Measurements from ENCODE around the gene SUSD5.

The SUSD5 gene

DNA sequence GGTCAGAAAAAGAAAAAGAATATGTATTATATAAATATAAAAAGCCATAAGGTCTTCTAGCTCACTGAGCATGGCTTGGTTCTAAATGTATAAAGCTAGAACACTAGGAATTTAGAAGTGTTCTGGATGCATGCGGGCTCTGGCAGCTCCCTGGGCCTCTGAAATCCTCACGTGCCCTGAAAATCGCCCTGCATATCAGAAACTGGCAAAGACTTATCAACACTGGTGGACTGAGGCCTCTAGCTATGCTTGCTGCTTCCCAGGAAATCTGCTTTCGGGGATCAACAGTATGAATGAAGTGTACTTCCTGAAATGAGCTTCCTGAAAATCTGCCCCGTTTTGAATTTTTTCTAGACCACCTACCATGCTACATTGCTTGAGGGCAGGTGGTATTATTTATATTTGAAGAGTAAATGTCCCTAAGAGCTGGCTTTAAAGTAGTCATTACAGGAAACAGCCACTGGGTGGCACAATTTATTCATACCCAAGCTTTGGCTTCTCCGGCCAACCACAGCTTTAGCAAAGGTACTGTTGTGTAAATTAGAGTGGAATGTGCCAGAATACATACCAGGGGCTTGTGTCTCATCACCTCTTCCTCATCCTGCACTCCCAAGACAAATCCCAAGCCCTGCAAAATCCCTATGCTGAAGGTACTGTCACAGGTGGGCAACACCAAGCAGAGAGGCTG lies 87.1 kb downstream of the SUSD5 start:
- H3F3A ChIP-seq (ENCODE audit: insufficient read depth, low read length), result no peaks in the 10 kb centered on the region
- no peaks in the 10 kb centered on the region for H3K27me3 ChIP-seq (ENCODE audit: insufficient read depth, low read length)
- H3K9me2 ChIP-seq (ENCODE audit: low read depth, low read length), result no peaks in the 10 kb centered on the region
- TF ChIP-seq CTCF (IDR thresholded peaks at IDR 0.05; ENCODE audit: low read length), result peak; percentile 85
- no peak for TF ChIP-seq EZH2 (IDR thresholded peaks at IDR 0.05; ENCODE audit: borderline replicate concordance, low read length)
- no peaks in the 10 kb centered on the region for H4K20me1 ChIP-seq (ENCODE audit: insufficient read depth, low read length)
- no peaks in the 10 kb centered on the region for H3K79me2 ChIP-seq (ENCODE audit: insufficient read depth, low read length)
- H3K9me3 ChIP-seq (ENCODE audit: low read length), result no peaks in the 10 kb centered on the region
- H3K4me1 ChIP-seq (ENCODE audit: insufficient read depth, low read length, severe bottlenecking), result no peaks in the 10 kb centered on the region
- no peak overlapping the region for H3K4me2 ChIP-seq (ENCODE audit: low read length)
- no peak overlapping the region for H3K9ac ChIP-seq (ENCODE audit: low read length)
- H2AFZ ChIP-seq (ENCODE audit: low read length), result no peak overlapping the region
- no peak overlapping the region for H3K4me3 ChIP-seq (ENCODE audit: low read depth, low read length, poor library complexity, severe bottlenecking)
- peaks cover 13% of the 10 kb centered on the region; the same call in 1 of the 2 replicates for H3K36me3 ChIP-seq (ENCODE audit: insufficient read depth, low read length)
- H3K27ac ChIP-seq (ENCODE audit: low read depth, low read length, poor library complexity, severe bottlenecking), result no peak overlapping the region

GRCh38 chr3:33130144-33130543 lies 88.5 kb downstream of the SUSD5 start:
- Histone ChIP-seq H3K9me2 (ENCODE audit: low read depth, low read length) (no peaks in the 10 kb centered on the region), H3K4me1 (ENCODE audit: insufficient read depth, low read length, severe bottlenecking) (no peaks in the 10 kb centered on the region), H3F3A (ENCODE audit: insufficient read depth, low read length) (no peaks in the 10 kb centered on the region), H3K4me3 (ENCODE audit: low read depth, low read length, poor library complexity, severe bottlenecking) (no peak overlapping the region), H3K79me2 (ENCODE audit: insufficient read depth, low read length) (no peaks in the 10 kb centered on the region), H3K27ac (ENCODE audit: low read depth, low read length, poor library complexity, severe bottlenecking) (no peak overlapping the region), H3K36me3 (ENCODE audit: insufficient read depth, low read length) (peaks cover 20% of the 10 kb centered on the region; the same call in 1 of the 2 replicates), H3K9me3 (ENCODE audit: low read length) (no peaks in the 10 kb centered on the region), H3K9ac (ENCODE audit: low read length) (no peak overlapping the region), H3K27me3 (ENCODE audit: insufficient read depth, low read length) (no peaks in the 10 kb centered on the region), H3K4me2 (ENCODE audit: low read length) (no peak overlapping the region), H2AFZ (ENCODE audit: low read length) (no peak overlapping the region), H4K20me1 (ENCODE audit: insufficient read depth, low read length) (no peaks in the 10 kb centered on the region)
- no peak for TF ChIP-seq EZH2 (IDR thresholded peaks at IDR 0.05; ENCODE audit: borderline replicate concordance, low read length)
- no peak for TF ChIP-seq CTCF (IDR thresholded peaks at IDR 0.05; ENCODE audit: low read length)

DNA sequence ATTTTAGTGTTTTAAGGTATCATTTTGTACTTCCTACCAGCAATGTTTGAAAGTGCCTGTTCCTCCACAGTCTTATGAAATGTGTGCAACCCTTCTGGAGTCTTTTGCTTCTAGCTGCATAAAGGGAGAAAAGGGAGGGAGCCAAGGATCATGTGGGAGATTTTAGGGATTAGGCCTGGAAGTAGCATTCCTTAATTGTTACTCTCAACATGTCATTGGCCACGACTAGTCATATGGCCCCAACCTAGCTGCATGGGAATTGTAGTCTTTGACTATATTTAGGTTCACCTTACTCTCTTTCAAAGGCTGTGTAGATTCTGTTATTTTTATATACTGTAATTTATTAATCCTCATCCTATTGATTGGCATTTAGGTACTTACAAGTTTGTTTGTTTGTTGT lies 89.9 kb downstream of the SUSD5 start:
- Histone ChIP-seq H3K36me3 (ENCODE audit: insufficient read depth, low read length) (peaks cover 29% of the 10 kb centered on the region; the same call in 1 of the 2 replicates), H3F3A (ENCODE audit: insufficient read depth, low read length) (no peaks in the 10 kb centered on the region), H3K9me2 (ENCODE audit: low read depth, low read length) (no peaks in the 10 kb centered on the region), H3K9ac (ENCODE audit: low read length) (no peak overlapping the region), H3K27ac (ENCODE audit: low read depth, low read length, poor library complexity, severe bottlenecking) (no peak overlapping the region), H3K4me1 (ENCODE audit: insufficient read depth, low read length, severe bottlenecking) (no peaks in the 10 kb centered on the region), H3K4me2 (ENCODE audit: low read length) (no peak overlapping the region), H3K4me3 (ENCODE audit: low read depth, low read length, poor library complexity, severe bottlenecking) (no peak overlapping the region), H3K27me3 (ENCODE audit: insufficient read depth, low read length) (no peaks in the 10 kb centered on the region), H3K79me2 (ENCODE audit: insufficient read depth, low read length) (no peaks in the 10 kb centered on the region), H2AFZ (ENCODE audit: low read length) (no peak overlapping the region), H4K20me1 (ENCODE audit: insufficient read depth, low read length) (no peaks in the 10 kb centered on the region), H3K9me3 (ENCODE audit: low read length) (no peaks in the 10 kb centered on the region)
- no peak for TF ChIP-seq EZH2 (IDR thresholded peaks at IDR 0.05; ENCODE audit: borderline replicate concordance, low read length)
- TF ChIP-seq CTCF (IDR thresholded peaks at IDR 0.05; ENCODE audit: low read length), result no peak
